Kasumi-1 (cell line): Measurements from ENCODE around the gene GLCE.
"Not testable (repeated sequence)": the region's sequence is repeated elsewhere in the genome, so short reads cannot be mapped to it uniquely, and the experiment has no call there.

ENCODE experiments used
- DNase-seq, 2 experiments: peaks; one replicate each; lab custom pipeline; 2025; lab: John Stamatoyannopoulos, UW

GLCE gene

DNA sequence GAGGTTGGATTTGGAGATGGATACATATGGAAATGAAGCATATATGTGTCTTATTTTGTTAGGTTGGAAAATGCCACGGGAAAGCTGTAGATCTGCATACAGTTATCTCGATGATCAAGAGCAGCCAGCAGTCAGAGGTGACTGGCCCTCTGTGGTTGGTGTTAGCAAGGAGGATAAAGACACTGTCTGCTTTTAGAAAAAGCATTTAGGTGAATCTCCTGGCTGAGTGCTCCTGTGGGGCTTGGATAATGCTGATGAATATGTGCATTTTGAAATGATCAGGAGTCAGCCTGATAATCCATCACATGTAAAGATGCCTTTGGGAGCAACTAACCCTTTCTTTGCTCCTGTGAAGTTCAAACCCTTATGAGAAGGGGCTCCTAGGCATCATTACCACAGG, 24.9 kb upstream of the GLCE start:
- DNase-seq, result no peak

- DNase-seq, result no peak
Observed at GRCh38 chr15:69138963-69139362, 21.5 kb upstream of the GLCE start.

DNA sequence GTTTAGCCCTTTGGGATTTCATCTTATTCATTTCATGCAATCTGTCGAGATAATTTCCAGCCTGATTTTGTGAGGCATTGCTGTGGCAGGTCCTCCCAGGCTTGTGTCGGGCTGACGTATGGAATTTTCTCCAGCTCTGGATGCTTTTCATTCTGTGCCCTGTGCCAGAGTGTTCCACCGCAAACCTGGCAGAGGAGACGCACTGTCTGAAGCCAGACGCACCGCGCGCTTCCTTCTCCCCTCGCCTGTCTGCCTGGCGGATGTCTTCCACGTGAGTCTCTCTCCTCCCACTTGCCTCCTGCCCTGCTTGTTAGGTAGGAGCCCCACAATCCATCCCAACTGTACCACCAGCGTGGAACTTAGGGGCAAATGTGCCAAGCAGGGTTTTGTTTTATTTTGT, 20.1 kb upstream of the GLCE start:
- no peak for DNase-seq

GRCh38 chr15:69141286-69141701, 19.1 kb upstream of the GLCE start:
- DNase-seq, result no peak

DNA sequence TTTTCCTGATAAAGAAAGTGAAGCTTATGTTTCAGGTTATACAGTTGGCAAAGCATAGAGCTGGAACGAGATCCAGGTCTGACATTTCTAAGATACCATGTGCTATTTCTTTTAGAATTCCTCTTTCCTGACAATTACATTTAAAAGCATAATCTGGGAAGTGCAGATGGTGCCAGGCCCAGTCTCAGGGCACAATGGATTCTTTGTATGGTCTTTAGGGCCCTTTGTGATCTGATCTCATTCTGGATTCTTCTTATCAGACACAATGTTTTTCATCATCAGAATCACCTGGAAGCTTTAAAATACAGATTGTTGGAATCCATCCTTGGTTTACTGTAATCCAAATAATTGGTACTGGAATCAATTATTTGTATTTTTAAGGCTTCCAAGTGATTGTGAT, 18.6 kb upstream of the GLCE start:
- no peak for DNase-seq

- no peak for DNase-seq
Observed at GRCh38 chr15:69143756-69144436, 16.5 kb upstream of the GLCE start.

GRCh38 chr15:69144530-69144929, 15.9 kb upstream of the GLCE start:
- no peak for DNase-seq

- no peak for DNase-seq
Observed at GRCh38 chr15:69145149-69145693, 15.2 kb upstream of the GLCE start.

- DNase-seq, result no peak
Observed at GRCh38 chr15:69145694-69146492, 14.5 kb upstream of the GLCE start.

DNA sequence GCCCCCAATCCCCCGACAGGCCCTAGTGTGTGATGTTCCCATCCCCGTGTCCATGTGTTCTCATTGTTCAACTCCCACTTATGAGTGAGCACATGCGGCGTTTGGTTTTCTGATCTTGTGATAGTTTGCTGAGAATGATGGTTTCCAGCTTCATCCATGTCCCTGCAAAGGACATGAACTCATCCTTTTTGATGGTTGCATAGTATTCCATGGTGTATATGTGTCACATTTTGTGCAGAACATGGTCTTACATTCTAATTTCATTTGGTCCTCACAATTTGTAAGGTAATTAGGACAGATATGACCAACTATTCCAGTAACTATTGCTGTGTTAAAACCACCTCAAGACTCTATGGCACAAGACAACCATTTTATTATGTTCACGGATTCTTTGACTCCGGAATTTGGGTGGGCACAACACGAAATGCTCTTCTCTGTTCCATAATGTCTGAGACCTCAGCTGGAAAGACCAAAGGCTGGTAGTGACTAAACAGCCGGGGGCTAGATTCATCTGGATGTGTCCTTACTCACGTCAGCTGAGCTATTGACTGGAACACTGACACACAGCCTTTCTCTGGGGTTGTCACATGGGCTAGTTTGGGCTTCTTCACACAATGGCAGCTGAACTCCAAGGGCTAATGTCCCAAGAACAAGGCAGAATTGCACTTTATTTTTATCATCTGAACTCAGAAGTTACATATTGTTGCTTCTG, 13.6 kb upstream of the GLCE start:
- DNase-seq, result no peak

DNA sequence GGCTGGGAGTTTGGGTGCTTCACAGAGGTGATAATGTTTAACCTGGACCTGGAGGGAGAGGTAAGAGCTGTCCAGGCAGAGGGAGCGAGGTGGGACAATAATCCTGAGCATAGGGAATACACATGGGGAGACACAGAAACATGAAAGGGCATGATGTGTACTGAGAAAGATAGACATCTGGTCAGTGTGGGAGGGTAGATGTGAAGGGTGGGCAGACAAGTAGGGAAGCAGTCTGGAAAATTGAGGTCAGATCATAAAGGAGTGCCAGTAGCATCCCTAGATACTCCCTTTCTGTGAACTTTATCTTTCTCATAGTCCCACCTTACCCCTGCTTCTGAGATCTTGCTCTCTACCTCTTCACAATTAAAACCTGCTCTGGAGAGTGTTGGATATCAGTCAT, 12.0 kb upstream of the GLCE start:
- no peak for DNase-seq

GRCh38 chr15:69149163-69149562, 11.3 kb upstream of the GLCE start:
- DNase-seq, result no peak

GRCh38 chr15:69149803-69150202, 10.6 kb upstream of the GLCE start:
- no peak for DNase-seq

DNA sequence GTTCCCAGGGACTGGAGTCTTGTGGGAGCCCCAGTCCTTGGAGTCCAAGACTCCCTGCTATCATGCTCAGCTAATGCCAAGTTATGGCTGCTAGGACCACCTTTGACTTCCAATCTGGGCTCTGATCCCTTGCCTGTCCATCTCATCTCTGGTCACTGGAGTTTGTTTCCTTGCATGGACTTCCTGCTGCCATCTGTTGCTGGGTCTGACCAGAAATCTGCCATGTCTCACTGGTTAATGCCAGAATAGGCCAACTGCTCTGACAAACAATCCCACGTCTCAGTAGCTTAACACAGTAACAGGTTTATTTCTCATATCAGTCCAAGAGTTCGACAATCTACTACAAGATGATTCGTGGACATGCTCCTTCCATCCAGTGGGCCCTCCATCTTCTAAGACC, 10.1 kb upstream of the GLCE start:
- no peak for DNase-seq

- no peak for DNase-seq
Observed at GRCh38 chr15:69150841-69151240, 9.6 kb upstream of the GLCE start.

DNA sequence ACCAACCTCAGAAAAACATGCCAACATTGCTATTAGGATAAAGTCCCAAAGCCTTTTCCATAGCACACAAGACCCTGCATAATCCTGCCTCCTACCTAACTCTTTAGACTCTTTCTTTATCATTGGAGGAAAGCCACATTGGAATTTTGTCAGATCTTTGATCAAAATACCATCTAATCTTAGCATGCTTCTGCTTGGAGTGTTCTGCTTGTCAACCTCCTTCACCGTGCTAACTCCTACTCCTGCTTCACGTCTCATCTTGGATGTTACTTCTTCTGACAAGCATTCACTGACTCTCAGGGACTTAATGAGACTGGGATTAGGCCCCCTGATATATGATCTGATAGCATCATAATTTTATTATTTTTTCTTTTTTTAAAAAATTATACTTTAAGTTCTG, 7.4 kb upstream of the GLCE start:
- no peak for DNase-seq

DNA sequence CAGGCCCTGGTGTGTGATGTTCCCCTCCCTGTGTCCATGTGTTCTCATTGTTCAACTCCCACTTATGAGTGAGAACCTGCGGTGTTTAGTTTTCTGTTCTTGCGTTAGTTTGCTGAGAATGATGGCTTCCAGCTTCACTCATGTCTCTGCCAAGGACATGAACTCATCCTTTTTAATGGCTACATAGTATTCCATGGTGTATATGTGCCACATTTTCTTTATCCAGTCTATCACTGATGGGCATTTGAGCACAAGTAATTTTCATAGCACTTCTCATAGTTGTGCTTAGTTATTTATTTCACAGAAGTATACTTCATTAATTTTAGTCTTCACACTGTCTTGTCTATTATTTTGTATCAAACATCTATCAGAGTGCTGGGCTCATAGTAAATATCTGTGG, 6.8 kb upstream of the GLCE start:
- not testable (repeated sequence) for DNase-seq

DNA sequence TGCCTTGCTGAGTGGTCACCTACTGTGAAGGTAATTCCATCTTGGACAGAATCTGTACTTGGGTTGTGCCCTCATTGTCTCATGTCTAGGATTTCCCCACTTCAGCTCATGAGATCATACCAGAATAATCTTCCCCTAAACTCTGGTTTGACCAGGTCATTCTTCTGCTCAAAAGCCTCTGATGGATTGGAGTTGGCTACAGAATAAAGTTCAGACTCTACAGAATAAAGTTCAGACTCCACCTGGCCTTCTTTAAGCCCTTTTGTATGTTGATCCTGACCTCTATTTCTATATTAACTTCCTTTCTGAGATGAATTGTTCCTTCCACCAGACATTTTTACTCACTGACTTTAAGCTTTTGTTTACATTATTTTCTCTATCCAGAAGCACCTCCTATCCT, 6.4 kb upstream of the GLCE start:
- DNase-seq, result no peak

DNA sequence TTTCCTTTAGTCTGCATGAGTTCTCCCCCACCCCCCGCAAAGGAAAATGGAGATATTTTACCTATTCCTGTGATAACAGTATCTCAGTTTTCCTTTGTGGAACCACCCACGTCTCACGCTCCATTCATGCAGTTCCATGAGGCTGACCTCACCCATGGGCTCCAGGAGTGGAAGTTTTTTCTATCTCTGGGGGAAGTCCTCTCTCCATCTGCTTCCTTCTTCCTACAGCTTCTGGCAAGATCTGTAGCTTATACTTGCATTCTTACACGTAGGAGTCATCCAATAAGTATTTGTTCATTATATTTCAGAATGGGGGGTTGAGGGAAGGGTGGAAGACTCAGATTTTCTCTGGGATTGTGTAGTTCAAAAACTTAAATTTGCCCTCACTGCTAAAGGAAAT, 5.8 kb upstream of the GLCE start:
- no peak for DNase-seq

- DNase-seq, result no peak
Observed at GRCh38 chr15:69156736-69157381, 3.6 kb upstream of the GLCE start.

DNA sequence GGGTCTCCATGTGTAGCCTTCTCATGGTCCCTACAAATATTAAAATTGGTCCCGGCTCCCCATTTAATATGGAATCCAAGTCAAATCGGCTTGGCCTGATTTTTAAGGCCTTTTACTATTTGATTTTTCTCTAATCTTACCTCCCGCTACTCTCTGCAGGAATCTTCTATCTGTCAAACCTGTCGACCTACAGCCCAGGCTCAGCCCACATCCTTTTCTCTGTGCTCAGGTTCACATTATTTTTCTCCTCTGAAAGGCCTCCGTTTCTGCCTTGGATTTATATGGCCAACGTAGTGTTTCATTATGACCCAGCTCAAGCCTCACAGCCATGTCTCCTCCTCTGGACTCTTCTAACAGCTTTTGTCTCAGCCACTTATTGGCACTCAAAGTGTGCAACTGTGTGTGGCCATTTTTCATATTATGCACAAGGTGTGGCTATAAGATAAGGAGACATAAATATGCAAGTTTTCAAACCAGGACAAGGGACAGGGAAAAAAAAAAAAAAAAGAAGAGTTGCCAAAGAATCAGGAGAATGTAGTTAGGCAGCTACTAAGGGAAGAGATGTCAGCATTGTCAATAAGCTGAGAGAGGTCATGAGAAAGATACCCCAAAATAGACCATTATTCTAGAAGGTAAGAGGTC, 2.1 kb upstream of the GLCE start:
- no peak for DNase-seq

DNA sequence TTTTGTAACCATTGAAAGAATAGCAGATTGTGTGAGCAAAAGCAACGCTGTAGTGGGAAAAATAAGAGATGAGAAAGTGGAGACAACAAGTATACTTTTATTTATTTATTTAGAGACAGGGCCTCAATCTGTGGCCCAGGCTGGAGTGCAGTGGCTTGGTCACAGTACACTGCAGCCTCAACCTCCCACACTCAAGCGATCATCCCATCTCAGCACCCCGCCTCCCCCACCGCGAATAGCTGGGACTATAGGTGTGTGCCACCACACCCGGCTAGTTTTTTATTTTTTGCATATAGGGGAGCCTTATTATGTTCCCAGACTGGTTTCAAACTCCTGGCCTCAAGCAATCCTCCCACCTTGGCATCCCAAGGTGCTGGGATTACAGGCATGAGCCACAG, 1.6 kb upstream of the GLCE start:
- DNase-seq, result no peak
